ENCODE measurements around the gene KCNK3. TPM values are rescaled to one million over a fixed set of nuclear protein-coding genes. Genes with fewer than 3 reads are reported as not detected.

KCNK3 gene
- total and polyA plus RNA-seq, 2 donors (not counting 3 experiments of a cell fraction or from before 2014, with no cell fraction given), result not detected

GRCh38 chr2:26765475-26766200 is 73.1 kb downstream of the KCNK3 start:
- H4K20me1 ChIP-seq (replicated peaks; ENCODE audit: control insufficient read depth, extremely low read depth, insufficient read depth, low read length), result no peaks in the 10 kb centered on the region
- H3K9me3 ChIP-seq (replicated peaks; ENCODE audit: control insufficient read depth, insufficient read depth, low read length), result no peaks in the 10 kb centered on the region
- TF ChIP-seq GATA2 (IDR thresholded peaks at IDR 0.05; ENCODE audit: insufficient read depth, insufficient read length, low read depth, low read length), result no peak
- no peak for TF ChIP-seq JUN (IDR thresholded peaks at IDR 0.05; ENCODE audit: borderline replicate concordance, insufficient read depth, insufficient read length, low read depth)
- TF ChIP-seq EZH2 (IDR thresholded peaks at IDR 0.05; ENCODE audit: borderline replicate concordance, low read depth, low read length, severe bottlenecking), result no peak
- no peak for TF ChIP-seq POLR2AphosphoS5 (IDR thresholded peaks at IDR 0.05; ENCODE audit: insufficient read depth, low read depth, low read length)
- no peak for TF ChIP-seq POLR2A (IDR thresholded peaks at IDR 0.05; ENCODE audit: low read depth, low read length)
- TF ChIP-seq MYC (IDR thresholded peaks at IDR 0.05; ENCODE audit: low read depth, low read length), result no peak
- TF ChIP-seq MAX (IDR thresholded peaks at IDR 0.05; ENCODE audit: insufficient read depth, insufficient read length), result no peak
- TF ChIP-seq FOS (IDR thresholded peaks at IDR 0.05; ENCODE audit: borderline replicate concordance, insufficient read depth, low read length), result no peak
- no peak for TF ChIP-seq CTCF (IDR thresholded peaks at IDR 0.05; ENCODE audit: extremely low read depth in 1 of 2, insufficient read depth in 1 of 2, low read depth in 1 of 2, low read length in 2 of 2)
- ChIA-PET CTCF (interaction anchor here (0.7 to 1.3 kb wide), 3 partner anchors 19 to 20 kb away, joined by 3 read pairs; partner anchors contain the start of gene CENPA), POLR2A (no interaction called here)
- H3K4me2 ChIP-seq (ENCODE audit: insufficient read depth, low read length), result peak overlapping the region; percentile 80
- no TSS peak for BruUV-seq (replicated peaks)
- dilution Hi-C loops (cut with MboI; ENCODE audit: extremely low pct_ligation_motif_present, low sequenced_read_pairs), result no loop called here
- H2AFZ ChIP-seq (ENCODE audit: low read depth, low read length), result no peak overlapping the region
- DNase-seq (ENCODE audit: low read depth, low spot score), result no peak
- H3K27ac ChIP-seq (ENCODE audit: insufficient read depth, low read depth, low read length), result no peak overlapping the region
- H3K36me3 ChIP-seq (ENCODE audit: control insufficient read depth in 2 of 2, extremely low read depth in 1 of 2, insufficient read depth in 2 of 2, low read length in 2 of 2), result peaks cover 0 to 2% of the 10 kb centered on the region in 2 experiments
- peak overlapping the region; percentile 92 for H3K9ac ChIP-seq (replicated peaks; ENCODE audit: extremely low read depth, insufficient read depth, low read length)
- no peak for FAIRE-seq
- intact Hi-C loops (cut with micrococcal nuclease), result no loop called here
- peak overlapping the region in 1 of 3 experiments; percentile 84 for H3K4me3 ChIP-seq (replicated peaks in 1 of 3; ENCODE audit: insufficient read depth in 1 of 3, low read depth in 1 of 3, low read length in 3 of 3)
- no peaks in the 10 kb centered on the region for H3K27me3 ChIP-seq (ENCODE audit: control insufficient read depth in 2 of 2, insufficient read depth in 2 of 2, low read length in 2 of 2)
- peaks cover 9% of the 10 kb centered on the region for H3K4me1 ChIP-seq (ENCODE audit: control insufficient read depth, extremely low read depth, insufficient read depth, low read length)
- peaks cover 55% of the 10 kb centered on the region for H3K79me2 ChIP-seq (ENCODE audit: control insufficient read depth, insufficient read depth, low read length)
- H3K9me1 ChIP-seq (replicated peaks; ENCODE audit: control insufficient read depth, extremely low read depth, insufficient read depth, low read length), result no peaks in the 10 kb centered on the region

Data from endothelial cell of umbilical vein (primary cell).